K562 (cell line): ENCODE results near the gene SDHAF4. TPM values are rescaled to one million over a fixed set of nuclear protein-coding genes. Genes with fewer than 3 reads are reported as not detected.

ENCODE experiments used
- ATAC-seq: fragments of 200-7000 bp; cut with Tn5 transposase; 3 replicates; pipeline ENCODE4 v1.9.1; 2020; ENCODE audit warnings: moderate library complexity
- BruUV-seq: library from RNA; stranded (reverse); fragments of 400-500 nt; replicated peaks from 2 replicates; lab custom pipeline; 2021; lab: Mats Ljungman, UMichigan
- CTCF ChIA-PET: fragments of 300-600 bp; formaldehyde crosslinking; extraction: SDS; loops from one replicate; lab custom pipeline; 2021; ENCODE audit warnings: low intra/inter-chr PET ratio; lab: Yijun Ruan, JAX
- POLR2A ChIA-PET: fragments of 300-600, 350-650 bp; sonication (Branson Sonifier 250); formaldehyde crosslinking; extraction: SDS; loops from one replicate; lab custom pipeline; 2021; ENCODE audit warnings: antibody characterized with exemption, inconsistent platforms; lab: Yijun Ruan, JAX
- DNase-seq, 4 experiments: peaks; one replicate each; pipeline versions ENCODE4 v3.0.0 to v3.0.0-alpha.2; 2011 to 2018; ENCODE audit warnings: low spot score in 3 of 4, mixed read lengths in 3 of 4; ENCODE audit errors: extremely low read depth in 1 of 4
- FAIRE-seq: peaks from 2 replicates; lab custom pipeline; 2011; peaks lifted over from hg19 to GRCh38; lab: Jason Lieb, UNC
- H2AFZ ChIP-seq: 2 replicates; pipeline ENCODE4 v1.6.0; 2011; ENCODE audit warnings: low read depth, low read length, control low read depth, inconsistent platforms
- H3K27ac ChIP-seq: fragments of 200-600 bp; 3 replicates; pipeline ENCODE4 v1.8.0; 2011; ENCODE audit warnings: low read depth, mild to moderate bottlenecking, control low read depth, inconsistent platforms, low read length, moderate library complexity, mixed read lengths; ENCODE audit errors: extremely low read depth
- H3K27me3 ChIP-seq, 2 experiments: fragments of 300-600 bp in 1 of 2; 2 replicates in 1 of 2; 3 replicates in 1 of 2; pipeline versions ENCODE4 v1.6.0 to v1.8.0; 2011; ENCODE audit warnings: inconsistent platforms in 2 of 2, low read length in 2 of 2, mild to moderate bottlenecking in 1 of 2, mixed read lengths in 1 of 2, moderate library complexity in 1 of 2; ENCODE audit not compliant: control insufficient read depth in 2 of 2, insufficient read depth in 2 of 2
- H3K36me3 ChIP-seq: fragments of 300-600 bp; 3 replicates; pipeline ENCODE4 v1.8.0; 2011; ENCODE audit warnings: mild to moderate bottlenecking, low read length, inconsistent platforms; ENCODE audit not compliant: control insufficient read depth, insufficient read depth
- H3K4me1 ChIP-seq, 2 experiments: fragments of 200-600 bp in 1 of 2; replicated peaks in 1 of 2; 2 replicates in 1 of 2; 3 replicates in 1 of 2; pipeline versions ENCODE4 v1.5.1 to v1.8.0; 2011; ENCODE audit warnings: inconsistent platforms in 2 of 2, low read length in 2 of 2, mild to moderate bottlenecking in 1 of 2, mixed read lengths in 1 of 2, moderate library complexity in 1 of 2; ENCODE audit not compliant: control insufficient read depth in 2 of 2, insufficient read depth in 2 of 2
- H3K4me2 ChIP-seq: 2 replicates; pipeline ENCODE4 v1.6.1; 2011; ENCODE audit warnings: low read length, control low read depth, inconsistent platforms, mixed read lengths; ENCODE audit not compliant: insufficient read depth
- H3K4me3 ChIP-seq: fragments of 200-600 bp; sonication (generic), shearing (Covaris generic); 2 replicates; pipeline ENCODE4 v1.5.1; 2016; ENCODE audit warnings: control low read depth, inconsistent platforms
- H3K79me2 ChIP-seq: fragments of 200-600 bp; 3 replicates; pipeline ENCODE4 v1.8.0; 2011; ENCODE audit warnings: low read length, inconsistent platforms; ENCODE audit not compliant: control insufficient read depth, insufficient read depth
- H3K9ac ChIP-seq, 2 experiments: 2 replicates each; pipeline versions ENCODE4 v1.6.0 to v1.6.1; 2011; ENCODE audit warnings: low read depth in 2 of 2, low read length in 2 of 2, control low read depth in 1 of 2, inconsistent platforms in 1 of 2, mild to moderate bottlenecking in 1 of 2, mixed read lengths in 1 of 2; ENCODE audit not compliant: insufficient read depth in 1 of 2
- H3K9me1 ChIP-seq: one replicate; pipeline ENCODE4 v1.6.0; 2011; ENCODE audit warnings: inconsistent platforms, mild to moderate bottlenecking, low read length, moderate library complexity; ENCODE audit not compliant: control insufficient read depth, insufficient read depth
- H3K9me3 ChIP-seq: replicated peaks from 2 replicates; pipeline ENCODE4 v1.5.1; 2011; ENCODE audit warnings: low read depth, low read length, inconsistent platforms; ENCODE audit not compliant: control insufficient read depth, insufficient read depth
- H4K20me1 ChIP-seq: replicated peaks from 2 replicates; pipeline ENCODE4 v1.6.1; 2011; ENCODE audit warnings: low read length, inconsistent platforms, mixed read lengths; ENCODE audit not compliant: control insufficient read depth, insufficient read depth
- ARID4B ChIP-seq: sonication (generic); formaldehyde crosslinking; IDR thresholded peaks from 2 replicates; pipeline ENCODE4 v1.8.0; 2022; ENCODE audit warnings: mild to moderate bottlenecking, missing genetic modification reagents
- BCLAF1 ChIP-seq, 2 experiments: fragments of 450-650 bp in 1 of 2; IDR thresholded peaks; 2 replicates each; pipeline ENCODE4 v1.6.1; 2011 to 2017; ENCODE audit warnings: low read depth in 2 of 2, antibody characterized with exemption in 1 of 2, borderline replicate concordance in 1 of 2, low read length in 1 of 2, mild to moderate bottlenecking in 1 of 2, mixed read lengths in 1 of 2; ENCODE audit not compliant: control insufficient read depth in 1 of 2
- E2F8 ChIP-seq: fragments of 450-650 bp; IDR thresholded peaks from 2 replicates; pipeline ENCODE4 v1.7.1; 2018; ENCODE audit warnings: mild to moderate bottlenecking, low read depth; ENCODE audit not compliant: partially characterized antibody
- NR3C1 ChIP-seq: sonication (generic); formaldehyde crosslinking; IDR thresholded peaks from 2 replicates; pipeline ENCODE4 v1.8.1; 2022; ENCODE audit warnings: missing genetic modification reagents
- POLR3A ChIP-seq: IDR thresholded peaks from 2 replicates; pipeline ENCODE4 v1.6.1; 2011; ENCODE audit warnings: borderline replicate concordance, mild to moderate bottlenecking, moderate library complexity; ENCODE audit not compliant: insufficient read length, insufficient read depth; ENCODE audit errors: extremely low read depth
- THRA ChIP-seq: fragments of 450-650 bp; IDR thresholded peaks from 2 replicates; pipeline ENCODE4 v1.6.1; 2017; ENCODE audit warnings: mild to moderate bottlenecking, moderate library complexity
- ZNF232 ChIP-seq: sonication (generic); formaldehyde crosslinking; IDR thresholded peaks from 2 replicates; pipeline ENCODE4 v1.8.0; 2022; ENCODE audit warnings: mild to moderate bottlenecking, missing genetic modification reagents
- WGBS: fragments of 100-300 bp; shearing (Covaris generic); methylation state at CpG from one replicate; pipeline ENCODE4 v1.1.6; 2016; ENCODE audit warnings: low coverage, mixed read lengths; ENCODE audit not compliant: insufficient coverage; ENCODE audit errors: missing lambda C conversion rate; 5-methylcytosine and 5-hydroxymethylcytosine counted together
- in situ Hi-C: fragments of 300-500 bp; cut with MboI; formaldehyde crosslinking; loops from 4 replicates; pipeline ENCODE4 v1.15.0; 2018; ENCODE audit warnings: inconsistent platforms, mixed read lengths
- intact Hi-C: fragments of 100-400 bp; cut with micrococcal nuclease; formaldehyde crosslinking; loops from 2 replicates; pipeline ENCODE4 v1.14.2; 2022
- polyA plus RNA-seq, 8 experiments: library from polyadenylated mRNA; depleted of rRNA in 4 of 8; stranded (reverse) in 5 of 8; unstranded in 3 of 8; fragments of >200 nt; fragmentation: Nextera tagmentation in 2 of 8; fragmentation: Illumina TruSeq in 1 of 8; extraction: Ambion mirVana in 2 of 8; extraction: Trizol in 1 of 8; gene quantifications; 2 replicates each; pipeline versions ENCODE4 v1.2.1 to v1.2.3, GENCODE V29; 2011 to 2014; ENCODE audit warnings: inconsistent platforms in 1 of 8, missing spikeins in 1 of 8
- total RNA-seq, 7 experiments: library from RNA; depleted of rRNA in 6 of 7; stranded (reverse); fragments of >200 nt in 6 of 7; fragmentation: Illumina TruSeq in 2 of 7; extraction: Trizol in 2 of 7; gene quantifications; 2 replicates each; pipeline versions ENCODE4 v1.2.1 to v1.2.3, GENCODE V29; 2011 to 2021; ENCODE audit warnings: low replicate concordance in 1 of 7

The SDHAF4 gene
- total and polyA plus RNA-seq, 9 of the 15 experiments (the other 6 are each of a cell fraction or from before 2014, with no cell fraction given): 3.5 to 12.0 (median 6.2) TPM

GRCh38 chr6:70616728-70617260, 50.1 kb downstream of the SDHAF4 start (continued):
- no peak for TF ChIP-seq ARID4B (CRISPR knock-in tag)
- TF ChIP-seq NR3C1: no peak
- TF ChIP-seq ZNF232 (CRISPR knock-in tag): no peak

- Histone ChIP-seq H3K27ac (no peak overlapping the region), H3K79me2 (no peaks in the 10 kb centered on the region), H3K9me3 (no peaks in the 10 kb centered on the region), H4K20me1 (no peaks in the 10 kb centered on the region), H2AFZ (no peak overlapping the region), H3K27me3 (peaks cover 0 to 3% of the 10 kb centered on the region in 2 experiments; a peak in 2 of 5 replicates), H3K9me1 (no peaks in the 10 kb centered on the region), H3K4me1 (no peaks in the 10 kb centered on the region), H3K9ac (no peak overlapping the region), H3K36me3 (no peaks in the 10 kb centered on the region), H3K4me2 (no peak overlapping the region), H3K4me3 (no peak overlapping the region)
- CTCF ChIA-PET: no interaction called here
- ATAC-seq: no peak
- POLR2A ChIA-PET: no interaction called here
- BruUV-seq: no TSS peak
- no peak for DNase-seq
- intact Hi-C loops: no loop called here
- no peak for FAIRE-seq
- WGBS: 0% methylated on average over 1 of the region's 1 CpG
- in situ Hi-C loops: no loop called here
- TF ChIP-seq POLR3A (no peak), E2F8 (no peak), BCLAF1 (IDR thresholded peaks at IDR 0.05; ENCODE audit: borderline replicate concordance in 1 of 2, control insufficient read depth in 1 of 2, low read depth in 2 of 2, low read length in 1 of 2) (no peak), THRA (no peak)
These were observed 54.0 kb downstream of the SDHAF4 start for GRCh38 chr6:70620746-70621145.
